NCI-H524 treated with DMSO at 0.1 percent for 48 hours (cell line): ENCODE measurements around the gene CLGN.
"Not testable (repeated sequence)": the region's sequence is repeated elsewhere in the genome, so short reads cannot be mapped to it uniquely, and the experiment has no call there.

Experiments used
- DNase-seq: peaks from one replicate; lab custom pipeline; 2025; lab: John Stamatoyannopoulos, UW

Gene CLGN, protein sequence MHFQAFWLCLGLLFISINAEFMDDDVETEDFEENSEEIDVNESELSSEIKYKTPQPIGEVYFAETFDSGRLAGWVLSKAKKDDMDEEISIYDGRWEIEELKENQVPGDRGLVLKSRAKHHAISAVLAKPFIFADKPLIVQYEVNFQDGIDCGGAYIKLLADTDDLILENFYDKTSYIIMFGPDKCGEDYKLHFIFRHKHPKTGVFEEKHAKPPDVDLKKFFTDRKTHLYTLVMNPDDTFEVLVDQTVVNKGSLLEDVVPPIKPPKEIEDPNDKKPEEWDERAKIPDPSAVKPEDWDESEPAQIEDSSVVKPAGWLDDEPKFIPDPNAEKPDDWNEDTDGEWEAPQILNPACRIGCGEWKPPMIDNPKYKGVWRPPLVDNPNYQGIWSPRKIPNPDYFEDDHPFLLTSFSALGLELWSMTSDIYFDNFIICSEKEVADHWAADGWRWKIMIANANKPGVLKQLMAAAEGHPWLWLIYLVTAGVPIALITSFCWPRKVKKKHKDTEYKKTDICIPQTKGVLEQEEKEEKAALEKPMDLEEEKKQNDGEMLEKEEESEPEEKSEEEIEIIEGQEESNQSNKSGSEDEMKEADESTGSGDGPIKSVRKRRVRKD

GRCh38 chr4:140427106-140427918 lies at the start of gene CLGN:
CLGN (minus strand) TSS chr4:140427648; CDS start chr4:140413078, 14,570 bp downstream.
- DNase-seq = peak; percentile 26

- no peak for DNase-seq
Observed at GRCh38 chr4:140472156-140472555, 44.7 kb upstream of the CLGN start.

GRCh38 chr4:140469791-140470733 lies 42.6 kb upstream of the CLGN start:
- DNase-seq = no peak

DNA sequence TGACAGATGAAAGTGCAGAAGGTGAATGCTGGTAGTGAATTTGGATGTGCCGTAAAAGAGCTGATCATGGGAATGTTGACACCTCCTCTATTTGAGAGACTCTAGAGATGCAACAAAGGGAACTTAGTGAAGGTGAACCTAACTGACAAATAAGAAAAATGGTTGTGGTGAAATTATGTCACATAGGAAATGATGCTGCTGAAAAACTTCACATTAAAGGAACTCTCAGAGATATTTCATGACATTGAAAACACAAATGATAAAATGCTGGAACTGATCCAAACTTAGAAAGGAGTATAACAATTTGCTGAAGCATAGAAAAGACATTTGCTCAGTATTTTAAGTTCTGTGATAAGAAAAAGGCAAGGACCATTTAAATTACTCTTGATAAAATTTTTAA lies 38.7 kb upstream of the CLGN start:
- DNase-seq = no peak

DNA sequence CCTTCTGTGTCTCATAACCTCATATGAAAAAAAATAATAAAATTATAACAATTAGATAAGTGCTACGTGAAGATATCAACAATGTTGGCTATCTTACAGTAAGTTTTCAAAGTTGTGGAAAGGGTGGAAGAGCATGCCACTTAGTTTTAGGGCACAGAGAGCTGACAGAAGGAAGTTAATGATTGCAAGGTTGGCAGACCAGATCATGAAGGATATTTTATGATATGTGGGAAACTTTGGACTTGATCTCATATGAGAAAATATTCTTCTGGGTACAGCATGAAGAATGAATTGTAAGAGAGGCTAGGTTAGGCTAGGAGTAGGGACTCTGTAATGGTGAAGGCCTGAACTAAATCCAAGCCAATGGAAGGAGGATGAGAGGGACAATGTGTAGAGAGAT lies 36.2 kb upstream of the CLGN start:
- no peak for DNase-seq

DNA sequence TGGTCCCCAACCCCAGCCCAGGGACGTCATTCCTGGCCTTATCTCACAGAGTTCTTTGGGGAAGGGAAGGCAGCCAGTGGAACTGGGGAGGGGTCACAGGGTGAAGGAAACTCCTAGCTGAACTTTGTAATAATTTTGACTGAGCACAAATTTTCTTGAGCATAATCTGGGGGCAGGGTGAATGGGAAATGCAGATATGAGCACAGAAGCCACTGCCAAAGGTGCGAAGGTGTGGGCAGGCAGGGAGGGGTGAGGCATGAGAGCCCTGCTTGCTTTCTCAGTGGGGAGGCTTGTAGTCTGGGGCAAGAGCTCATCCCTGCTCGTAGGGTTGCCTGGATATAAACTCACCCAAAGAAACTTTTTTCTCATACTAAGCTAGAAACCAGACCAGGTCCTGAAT lies 35.7 kb upstream of the CLGN start:
- no peak for DNase-seq

- no peak for DNase-seq
Observed at GRCh38 chr4:140450352-140450751, 22.9 kb upstream of the CLGN start.

- no peak for DNase-seq
Observed at GRCh38 chr4:140448830-140449229, 21.4 kb upstream of the CLGN start.

- DNase-seq = no peak
Observed at GRCh38 chr4:140448162-140448561, 20.7 kb upstream of the CLGN start.

GRCh38 chr4:140444347-140444746 lies 16.9 kb upstream of the CLGN start:
- not testable (repeated sequence) for DNase-seq

DNA sequence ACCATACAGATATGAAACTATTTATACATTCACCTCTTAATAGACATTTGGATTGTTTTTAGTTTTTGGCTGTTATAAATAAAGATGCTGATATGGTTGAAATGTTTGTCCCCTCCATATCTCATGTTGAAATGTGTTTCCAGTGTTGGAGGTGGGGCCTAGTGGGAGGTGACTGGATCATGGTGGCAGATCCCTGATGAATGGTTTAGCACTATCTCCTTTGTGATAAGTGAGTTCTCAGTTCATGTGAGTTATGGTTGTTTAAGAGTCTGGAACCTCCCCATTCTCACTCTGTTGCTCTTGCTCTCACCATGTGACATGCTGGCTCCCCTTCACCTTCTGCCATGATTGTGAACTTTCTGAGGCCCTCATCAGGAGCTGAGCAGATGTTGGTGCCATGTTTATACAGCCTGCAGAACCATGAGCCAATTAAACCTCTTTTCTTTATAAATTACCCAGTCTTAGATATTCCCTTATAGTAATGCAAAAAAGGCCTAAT lies 12.2 kb upstream of the CLGN start:
- DNase-seq = no peak

- no peak for DNase-seq
Observed at GRCh38 chr4:140427919-140428471, 547 bp upstream of the CLGN start.

DNA sequence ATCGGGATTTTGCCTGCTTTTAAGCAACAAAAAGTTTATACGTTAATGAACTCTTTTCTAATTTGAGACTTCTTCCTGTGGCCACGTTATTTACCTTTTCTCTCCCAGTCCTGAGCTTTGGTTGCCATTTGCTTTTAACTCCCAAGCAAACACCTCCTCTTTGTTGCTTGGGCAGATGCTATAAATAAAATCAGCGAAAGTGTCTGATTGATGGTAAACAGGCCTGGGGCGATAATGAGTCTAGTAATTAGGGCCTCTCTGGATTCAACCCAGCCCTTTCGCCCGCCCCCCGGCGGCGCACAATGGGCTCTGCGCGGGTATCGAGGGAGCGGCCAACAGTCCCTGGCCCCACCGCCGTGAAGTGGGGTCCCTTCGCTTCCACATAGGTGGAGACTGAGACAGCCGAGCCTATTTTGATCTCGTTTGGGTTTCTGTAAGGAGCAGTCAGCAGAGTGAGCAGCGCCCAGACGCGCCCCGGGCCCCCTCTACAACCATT lies 790 bp downstream of the CLGN start:
- DNase-seq = no peak

- DNase-seq = no peak
Observed at GRCh38 chr4:140423106-140423505, 4.3 kb downstream of the CLGN start.

DNA sequence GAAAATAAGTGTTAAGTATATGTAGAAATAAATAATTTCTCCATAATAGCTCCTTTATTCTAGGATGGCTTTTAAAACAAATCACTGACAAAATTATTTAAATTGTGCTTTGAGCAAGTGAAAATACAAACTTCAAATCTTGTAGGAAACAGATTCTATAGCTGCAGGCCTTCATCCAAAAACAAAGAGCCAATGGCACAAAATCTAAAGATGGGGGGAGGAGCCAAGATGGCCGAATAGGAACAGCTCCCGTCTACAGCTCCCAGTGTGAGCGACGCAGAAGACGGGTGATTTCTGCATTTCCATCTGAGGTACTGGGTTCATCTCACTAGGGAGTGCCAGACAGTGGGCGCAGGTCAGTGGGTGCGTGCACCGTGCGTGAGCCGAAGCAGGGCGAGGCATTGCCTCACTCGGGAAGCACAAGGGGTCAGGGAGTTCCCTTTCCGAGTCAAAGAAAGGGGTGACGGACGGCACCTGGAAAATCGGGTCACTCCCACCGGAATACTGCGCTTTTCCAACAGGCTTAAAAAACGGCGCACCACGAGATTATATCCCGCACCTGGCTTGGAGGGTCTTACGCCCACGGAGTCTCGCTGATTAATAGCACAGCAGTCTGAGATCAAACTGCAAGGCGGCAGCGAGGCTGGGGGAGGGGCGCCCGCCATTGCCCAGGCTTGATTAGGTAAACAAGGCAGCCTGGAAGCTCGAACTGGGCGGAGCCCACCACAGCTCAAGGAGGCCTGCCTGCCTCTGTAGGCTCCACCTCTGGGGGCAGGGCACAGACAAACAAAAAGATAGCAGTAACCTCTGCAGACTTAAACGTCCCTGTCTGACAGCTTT lies 14.1 kb downstream of the CLGN start:
- not testable (repeated sequence) for DNase-seq

DNA sequence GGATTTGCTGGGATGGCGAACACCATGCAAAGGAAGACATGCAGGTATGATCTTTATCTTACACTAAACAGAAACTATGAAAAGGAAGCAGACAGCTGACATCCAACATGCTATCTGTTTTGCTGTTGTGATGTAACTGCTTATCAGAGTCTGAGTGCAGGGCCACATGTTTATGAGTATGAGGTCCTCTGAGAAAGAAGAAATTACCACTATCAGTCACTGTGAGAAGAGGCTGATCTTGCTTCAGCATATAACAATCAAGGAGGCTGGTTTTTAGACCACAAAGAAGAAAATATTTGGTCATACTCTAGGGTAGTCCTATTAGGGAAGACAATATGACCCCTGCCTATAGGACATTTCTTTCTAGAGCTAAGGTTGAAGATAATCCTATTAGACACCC lies 18.5 kb downstream of the CLGN start:
- no peak for DNase-seq

- no peak for DNase-seq
Observed at GRCh38 chr4:140406292-140406691, 21.2 kb downstream of the CLGN start.

GRCh38 chr4:140400111-140400510 lies 27.3 kb downstream of the CLGN start:
- DNase-seq = no peak

DNA sequence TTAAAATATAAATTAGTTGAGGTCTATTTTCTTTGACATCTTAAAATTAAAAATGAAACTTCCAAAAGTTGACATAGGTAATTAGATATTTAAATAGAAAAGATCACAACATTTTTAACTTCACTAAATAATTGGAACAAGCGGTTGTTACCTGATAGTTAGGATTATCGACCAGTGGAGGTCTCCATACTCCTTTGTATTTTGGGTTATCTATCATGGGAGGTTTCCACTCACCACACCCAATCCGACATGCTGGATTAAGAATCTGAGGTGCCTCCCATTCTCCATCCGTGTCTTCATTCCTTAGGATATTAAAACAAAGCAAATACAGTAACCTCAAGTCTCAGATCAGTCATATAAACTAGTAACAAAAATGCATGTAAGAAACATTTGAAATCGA lies 31.8 kb downstream of the CLGN start:
- DNase-seq = no peak

DNA sequence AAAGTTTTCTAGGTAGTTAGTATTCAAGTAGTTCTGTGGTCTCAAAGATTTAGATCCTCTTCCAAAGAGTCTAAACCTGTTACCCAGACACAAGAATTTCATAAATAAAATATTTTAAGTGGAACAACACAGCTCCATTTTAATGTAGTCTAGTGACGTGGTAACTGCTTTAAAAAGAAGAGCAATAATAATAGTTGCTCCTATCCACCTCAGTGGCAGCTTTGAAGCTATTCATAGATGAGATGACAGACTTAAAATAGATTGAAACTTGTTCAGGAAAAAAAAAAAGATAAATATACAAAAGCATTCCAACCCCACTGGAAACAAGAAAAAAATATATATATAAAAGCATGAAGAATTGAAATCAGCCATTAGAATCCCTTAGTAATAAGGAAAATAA lies 39.4 kb downstream of the CLGN start:
- no peak for DNase-seq
